ENCODE results near the gene PRKCZ. TPM values are rescaled to one million over a fixed set of nuclear protein-coding genes. Genes with fewer than 3 reads are reported as not detected.

The PRKCZ gene
- total RNA-seq, 1 donor from 2014 or later = 32.6 TPM

DNA sequence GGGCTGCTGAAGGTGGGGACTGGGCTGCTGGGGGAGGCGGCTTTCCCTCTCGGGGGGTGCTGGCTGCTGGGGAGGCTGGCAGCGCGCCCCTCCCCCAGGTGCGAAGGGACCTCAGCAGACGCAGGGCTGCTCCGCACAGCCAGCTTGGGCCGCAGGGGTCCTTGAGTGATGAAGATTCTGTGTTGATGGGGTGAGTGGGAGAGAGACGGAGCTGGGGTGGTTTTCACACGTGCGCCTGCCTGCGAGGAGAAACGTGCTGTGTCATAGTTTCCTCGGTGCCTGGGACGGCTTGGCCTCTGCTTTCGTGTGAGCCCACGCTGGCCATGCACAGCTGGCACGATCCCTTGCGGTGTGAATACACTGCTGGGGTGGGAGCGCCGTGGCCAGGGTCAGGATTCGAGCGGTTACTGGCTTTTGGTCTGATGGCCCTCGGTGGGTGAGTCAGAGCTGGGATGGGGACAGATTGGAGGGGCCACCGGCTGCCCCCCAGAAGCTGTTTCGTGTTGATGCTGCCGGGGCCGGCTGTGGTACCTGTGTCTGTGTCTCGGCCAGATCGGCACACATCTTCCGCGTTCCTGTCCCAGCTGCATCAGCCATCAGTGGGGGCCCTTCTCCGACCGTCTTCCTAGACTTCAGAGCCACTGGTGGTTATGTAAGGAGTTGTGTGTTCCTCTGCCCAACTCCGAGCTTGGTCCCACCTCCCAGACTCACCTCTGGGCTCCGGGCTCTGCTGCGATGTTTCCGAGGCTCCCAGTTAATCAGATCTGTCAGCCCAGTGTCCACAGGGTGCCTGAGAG, 24.9 kb downstream of the PRKCZ start:
- DNase-seq (ENCODE audit: low read depth) = no peak
- Histone ChIP-seq H3K27ac (ENCODE audit: low read depth, low read length) (no peak overlapping the region), H4K20me1 (ENCODE audit: insufficient read depth, low read length) (no peaks in the 10 kb centered on the region), H3K4me1 (ENCODE audit: insufficient read depth, low read length) (no peaks in the 10 kb centered on the region), H3K4me2 (ENCODE audit: low read length) (no peak overlapping the region), H2AFZ (ENCODE audit: low read depth, low read length) (no peak overlapping the region), H3K9me3 (ENCODE audit: insufficient read depth, low read depth, low read length) (peaks cover 17% of the 10 kb centered on the region), H3K36me3 (ENCODE audit: insufficient read depth, low read length) (no peaks in the 10 kb centered on the region), H3K27me3 (ENCODE audit: insufficient read depth, low read length) (peaks cover 3% of the 10 kb centered on the region), H3K79me2 (ENCODE audit: insufficient read depth, low read length) (no peaks in the 10 kb centered on the region), H3K4me3 (ENCODE audit: insufficient read depth, low read depth, low read length) (no peak overlapping the region), H3K9ac (ENCODE audit: low read length) (no peak overlapping the region)
- Mint-ChIP-seq H3K27ac (ENCODE audit: unreplicated experiment) (no peak overlapping the region), H3K27me3 (ENCODE audit: low read depth, unreplicated experiment) (no peaks in the 10 kb centered on the region), H3K36me3 (ENCODE audit: low read depth, unreplicated experiment) (peaks cover 36% of the 10 kb centered on the region), H3K9me3 (ENCODE audit: unreplicated experiment) (peaks cover 13% of the 10 kb centered on the region), H3K4me3 (ENCODE audit: unreplicated experiment) (no peak overlapping the region), H3K4me1 (ENCODE audit: low read depth, unreplicated experiment) (no peaks in the 10 kb centered on the region)
- FAIRE-seq = no peak
- no peak for TF ChIP-seq EZH2 (IDR thresholded peaks at IDR 0.05; ENCODE audit: insufficient read depth, low read length)
- TF ChIP-seq, protein P1, sequence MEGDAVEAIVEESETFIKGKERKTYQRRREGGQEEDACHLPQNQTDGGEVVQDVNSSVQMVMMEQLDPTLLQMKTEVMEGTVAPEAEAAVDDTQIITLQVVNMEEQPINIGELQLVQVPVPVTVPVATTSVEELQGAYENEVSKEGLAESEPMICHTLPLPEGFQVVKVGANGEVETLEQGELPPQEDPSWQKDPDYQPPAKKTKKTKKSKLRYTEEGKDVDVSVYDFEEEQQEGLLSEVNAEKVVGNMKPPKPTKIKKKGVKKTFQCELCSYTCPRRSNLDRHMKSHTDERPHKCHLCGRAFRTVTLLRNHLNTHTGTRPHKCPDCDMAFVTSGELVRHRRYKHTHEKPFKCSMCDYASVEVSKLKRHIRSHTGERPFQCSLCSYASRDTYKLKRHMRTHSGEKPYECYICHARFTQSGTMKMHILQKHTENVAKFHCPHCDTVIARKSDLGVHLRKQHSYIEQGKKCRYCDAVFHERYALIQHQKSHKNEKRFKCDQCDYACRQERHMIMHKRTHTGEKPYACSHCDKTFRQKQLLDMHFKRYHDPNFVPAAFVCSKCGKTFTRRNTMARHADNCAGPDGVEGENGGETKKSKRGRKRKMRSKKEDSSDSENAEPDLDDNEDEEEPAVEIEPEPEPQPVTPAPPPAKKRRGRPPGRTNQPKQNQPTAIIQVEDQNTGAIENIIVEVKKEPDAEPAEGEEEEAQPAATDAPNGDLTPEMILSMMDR (IDR thresholded peaks at IDR 0.05; ENCODE audit: insufficient read depth, low read depth, low read length) = no peak

DNA sequence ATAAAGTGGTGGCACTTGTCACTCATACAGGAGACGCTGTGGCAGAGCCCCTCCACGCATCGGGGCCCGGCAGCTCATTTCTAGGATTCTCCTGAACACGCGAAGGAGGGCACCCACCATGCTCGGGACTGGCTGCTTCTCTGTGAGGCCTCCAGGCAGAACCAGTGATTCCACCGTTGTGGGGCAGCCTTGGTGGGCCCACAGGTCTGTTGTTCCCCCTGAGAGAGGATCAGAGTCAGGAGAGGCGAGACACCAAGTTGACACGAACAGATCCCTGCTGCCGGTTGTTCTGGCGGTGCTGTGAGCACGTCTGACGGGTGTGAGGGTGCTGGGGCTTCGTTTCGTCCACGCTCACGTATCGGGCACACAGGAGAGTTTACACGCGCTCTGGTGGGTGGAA, 26.6 kb downstream of the PRKCZ start:
- Histone ChIP-seq H3K9me3 (ENCODE audit: insufficient read depth, low read depth, low read length) (peaks cover 17% of the 10 kb centered on the region), H3K4me2 (ENCODE audit: low read length) (no peak overlapping the region), H3K9ac (ENCODE audit: low read length) (no peak overlapping the region), H2AFZ (ENCODE audit: low read depth, low read length) (no peak overlapping the region), H3K36me3 (ENCODE audit: insufficient read depth, low read length) (no peaks in the 10 kb centered on the region), H3K27ac (ENCODE audit: low read depth, low read length) (no peak overlapping the region), H3K79me2 (ENCODE audit: insufficient read depth, low read length) (no peaks in the 10 kb centered on the region), H3K27me3 (ENCODE audit: insufficient read depth, low read length) (peaks cover 3% of the 10 kb centered on the region), H4K20me1 (ENCODE audit: insufficient read depth, low read length) (no peaks in the 10 kb centered on the region), H3K4me1 (ENCODE audit: insufficient read depth, low read length) (no peaks in the 10 kb centered on the region), H3K4me3 (ENCODE audit: insufficient read depth, low read depth, low read length) (no peak overlapping the region)
- no peaks in the 10 kb centered on the region for H3K4me1 Mint-ChIP-seq (ENCODE audit: low read depth, unreplicated experiment)
- H3K9me3 Mint-ChIP-seq (ENCODE audit: unreplicated experiment) = peaks cover 13% of the 10 kb centered on the region
- FAIRE-seq (no peak), DNase-seq (ENCODE audit: low read depth) (no peak)
- H3K36me3 Mint-ChIP-seq (ENCODE audit: low read depth, unreplicated experiment) = peaks cover 42% of the 10 kb centered on the region
- TF ChIP-seq, protein P1 (IDR thresholded peaks at IDR 0.05; ENCODE audit: insufficient read depth, low read depth, low read length) = no peak
- TF ChIP-seq EZH2 (IDR thresholded peaks at IDR 0.05; ENCODE audit: insufficient read depth, low read length) = no peak
- H3K27me3 Mint-ChIP-seq (ENCODE audit: low read depth, unreplicated experiment) = no peaks in the 10 kb centered on the region
- H3K27ac Mint-ChIP-seq (ENCODE audit: unreplicated experiment) = peak overlapping the region; percentile 41
- no peak overlapping the region for H3K4me3 Mint-ChIP-seq (ENCODE audit: unreplicated experiment)

DNA sequence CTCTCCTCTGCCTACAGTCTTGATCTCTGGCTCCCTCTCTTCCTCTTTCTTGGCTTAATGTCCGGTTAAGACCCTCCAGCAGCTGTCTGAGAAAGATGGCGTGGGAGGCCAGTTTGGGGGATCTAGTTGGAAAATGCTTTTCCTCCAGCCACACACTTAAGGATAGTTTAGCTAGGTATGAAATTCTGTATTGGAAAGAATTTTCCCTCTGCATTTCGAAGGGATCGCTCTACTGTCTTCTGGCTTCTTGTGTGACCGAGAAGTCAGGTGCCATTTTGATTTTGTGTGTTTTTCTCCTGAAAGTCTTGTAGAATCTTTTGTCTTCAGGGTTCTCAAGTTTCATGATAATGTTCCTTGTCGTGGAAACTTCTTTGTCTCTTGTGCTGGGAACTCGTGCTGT, 28.0 kb downstream of the PRKCZ start:
- H3K27me3 ChIP-seq (ENCODE audit: insufficient read depth, low read length) = peaks cover 3% of the 10 kb centered on the region
- H3K36me3 ChIP-seq (ENCODE audit: insufficient read depth, low read length) = no peaks in the 10 kb centered on the region
- no peak overlapping the region for H3K27ac Mint-ChIP-seq (ENCODE audit: unreplicated experiment)
- no peak overlapping the region for H3K4me2 ChIP-seq (ENCODE audit: low read length)
- H3K79me2 ChIP-seq (ENCODE audit: insufficient read depth, low read length) = no peaks in the 10 kb centered on the region
- H3K36me3 Mint-ChIP-seq (ENCODE audit: low read depth, unreplicated experiment) = peaks cover 45% of the 10 kb centered on the region
- H3K9me3 ChIP-seq (ENCODE audit: insufficient read depth, low read depth, low read length) = peaks cover 17% of the 10 kb centered on the region
- no peak for DNase-seq (ENCODE audit: low read depth)
- H3K4me1 ChIP-seq (ENCODE audit: insufficient read depth, low read length) = no peaks in the 10 kb centered on the region
- no peaks in the 10 kb centered on the region for H3K4me1 Mint-ChIP-seq (ENCODE audit: low read depth, unreplicated experiment)
- H3K9ac ChIP-seq (ENCODE audit: low read length) = no peak overlapping the region
- H3K27ac ChIP-seq (ENCODE audit: low read depth, low read length) = no peak overlapping the region
- TF ChIP-seq EZH2 (IDR thresholded peaks at IDR 0.05; ENCODE audit: insufficient read depth, low read length) = no peak
- TF ChIP-seq, protein P1 (IDR thresholded peaks at IDR 0.05; ENCODE audit: insufficient read depth, low read depth, low read length) = no peak
- H4K20me1 ChIP-seq (ENCODE audit: insufficient read depth, low read length) = no peaks in the 10 kb centered on the region
- no peak overlapping the region for H3K4me3 ChIP-seq (ENCODE audit: insufficient read depth, low read depth, low read length)
- H3K27me3 Mint-ChIP-seq (ENCODE audit: low read depth, unreplicated experiment) = no peaks in the 10 kb centered on the region
- peaks cover 13% of the 10 kb centered on the region for H3K9me3 Mint-ChIP-seq (ENCODE audit: unreplicated experiment)
- H3K4me3 Mint-ChIP-seq (ENCODE audit: unreplicated experiment) = no peak overlapping the region
- no peak overlapping the region for H2AFZ ChIP-seq (ENCODE audit: low read depth, low read length)
- no peak for FAIRE-seq

All from astrocyte (in vitro differentiated cells and primary cell).